Uterus (tissue), 2 donors: Measurements from ENCODE around the gene KNSTRN.

Experiments used
- CTCF ChIP-seq, 4 experiments: fragments of 200-600 bp in 2 of 4; fragments of 450-650 bp in 2 of 4; sonication (generic) in 2 of 4; IDR thresholded peaks; one replicate each; pipeline ENCODE4 v1.5.1; 2016 to 2019; ENCODE audit warnings: antibody characterized with exemption in 4 of 4, mild to moderate bottlenecking in 2 of 4, moderate library complexity in 1 of 4
- POLR2A ChIP-seq, 2 donors: fragments of 450-650 bp; IDR thresholded peaks; one replicate each; pipeline ENCODE4 v1.6.1; 2016; ENCODE audit warnings: antibody characterized with exemption in 2 of 2, mild to moderate bottlenecking in 1 of 2, moderate library complexity in 1 of 2

GRCh38 chr15:40437752-40438687 lies 55.5 kb downstream of the KNSTRN start:
- TF ChIP-seq CTCF (IDR thresholded peaks at IDR 0.05) = no peak
- TF ChIP-seq POLR2A (IDR thresholded peaks at IDR 0.05) = no peak
